SK-N-SH (cell line): Measurements from ENCODE around the gene SAA1.
"Not testable (repeated sequence)": the region's sequence is repeated elsewhere in the genome, so short reads cannot be mapped to it uniquely, and the experiment has no call there.

ENCODE experiments used
- CTCF ChIP-seq: fragments of 200-600 bp; sonication (generic); IDR thresholded peaks from 2 replicates; pipeline ENCODE4 v1.6.1; 2017; ENCODE audit warnings: antibody characterized with exemption, mild to moderate bottlenecking, moderate library complexity
- EP300 ChIP-seq, 2 experiments: IDR thresholded peaks; 2 replicates each; pipeline versions ENCODE4 v1.4.0 to v1.6.1; 2012; ENCODE audit warnings: borderline replicate concordance in 1 of 2, low read depth in 1 of 2, low read length in 1 of 2
- EZH2phosphoT487 ChIP-seq: fragments of 200-600 bp; sonication (generic); IDR thresholded peaks from 2 replicates; pipeline ENCODE4 v1.6.1; 2017; ENCODE audit warnings: low read depth, mixed run types, mild to moderate bottlenecking, antibody characterized with exemption, moderate library complexity, borderline replicate concordance
- REST ChIP-seq: IDR thresholded peaks from 2 replicates; pipeline ENCODE4 v1.6.1; 2012; ENCODE audit warnings: mild to moderate bottlenecking, low read depth, low read length, moderate library complexity
- SMC3 ChIP-seq: IDR thresholded peaks from 2 replicates; pipeline ENCODE4 v1.6.1; 2012; ENCODE audit warnings: low read depth, low read length, improper control_type of control experiment
- TAF1 ChIP-seq: IDR thresholded peaks from 2 replicates; pipeline ENCODE4 v1.6.1; 2012; ENCODE audit warnings: low read depth, mild to moderate bottlenecking, low read length, moderate library complexity, borderline replicate concordance
- TEAD4 ChIP-seq: IDR thresholded peaks from 2 replicates; pipeline ENCODE4 v1.4.0; 2012; ENCODE audit warnings: mild to moderate bottlenecking, borderline replicate concordance; ENCODE audit not compliant: insufficient read depth

GRCh38 chr11:18267335-18268133 is 1.5 kb downstream of the SAA1 start:
- TF ChIP-seq EP300 (IDR thresholded peaks at IDR 0.05; ENCODE audit: borderline replicate concordance in 1 of 2, low read depth in 1 of 2, low read length in 1 of 2); CTCF; REST; EZH2phosphoT487; TAF1; SMC3; TEAD4: not testable (repeated sequence)
